Cardiac fibroblast (primary cell): Measurements from ENCODE around the gene CLP1.

Experiments
- DNase-seq, 2 donors: peaks; one replicate each; pipeline versions ENCODE4 v3.0.0 to v3.0.0-alpha.2; 2010; ENCODE audit warnings: low read depth in 2 of 2
- H3K4me3 ChIP-seq, 2 donors: replicated peaks in 1 of 2; 1 replicate in 1 of 2; 2 replicates in 1 of 2; pipeline ENCODE4 v1.5.1; 2011; ENCODE audit warnings: low read depth in 2 of 2, low read length in 2 of 2, mild to moderate bottlenecking in 2 of 2, moderate library complexity in 1 of 2
- CTCF ChIP-seq: IDR thresholded peaks from one replicate; pipeline ENCODE4 v1.5.1; 2011; ENCODE audit warnings: low read depth, mild to moderate bottlenecking, low read length, inconsistent platforms

Gene CLP1

GRCh38 chr11:57646194-57646798 lies 11.3 kb upstream of the CLP1 start:
- no peak for TF ChIP-seq CTCF
- no peak overlapping the region for H3K4me3 ChIP-seq
- DNase-seq: no peak

DNA sequence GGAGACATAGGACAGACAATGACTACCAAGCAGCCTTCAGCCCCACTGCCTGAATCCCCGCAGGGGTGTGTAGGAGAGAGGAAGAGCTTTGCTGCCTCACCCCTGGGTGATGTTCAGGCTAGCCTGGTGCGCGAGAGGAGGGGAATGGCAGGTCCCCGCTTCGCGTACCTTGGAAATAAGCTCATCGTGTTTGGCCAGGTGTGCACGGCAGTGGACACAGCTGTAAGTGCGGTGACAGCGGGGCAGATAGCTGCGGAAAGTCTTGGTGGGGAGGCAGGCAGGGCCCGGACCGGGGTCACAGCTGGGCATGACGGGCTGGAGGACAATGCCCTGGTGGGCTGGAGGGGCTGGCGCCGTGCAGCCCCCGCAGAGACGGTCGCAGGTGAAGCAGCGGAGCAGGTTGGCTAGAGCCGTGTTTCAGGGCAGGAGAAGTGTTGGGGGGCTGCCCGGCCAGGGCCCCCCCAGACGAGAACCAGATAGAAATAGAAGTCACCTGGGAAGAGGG lies 10.7 kb upstream of the CLP1 start:
- TF ChIP-seq CTCF: no peak
- H3K4me3 ChIP-seq: no peak overlapping the region
- DNase-seq: no peak

DNA sequence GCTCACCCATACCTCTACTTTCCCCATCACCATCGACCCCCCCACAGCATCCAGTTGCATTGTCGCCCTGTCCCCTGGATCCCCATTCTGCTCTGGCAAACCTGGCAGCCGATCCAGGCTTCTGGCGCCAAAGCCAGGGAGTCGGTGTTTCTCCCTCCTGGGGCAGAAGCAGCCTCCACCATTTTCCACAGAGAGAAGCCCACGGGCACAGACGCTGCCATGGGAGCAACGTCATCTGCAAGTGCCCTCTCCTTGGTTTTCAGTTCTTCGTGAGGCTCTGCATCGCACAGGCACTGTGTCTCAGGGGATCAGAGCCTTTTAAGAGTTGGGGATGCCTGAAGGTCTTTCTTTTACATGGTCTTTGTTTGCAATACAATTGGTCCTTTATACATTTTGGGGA lies 10.2 kb upstream of the CLP1 start:
- peak in 1 of 2 donors; percentile 13 for DNase-seq
- H3K4me3 ChIP-seq: no peak overlapping the region

DNA sequence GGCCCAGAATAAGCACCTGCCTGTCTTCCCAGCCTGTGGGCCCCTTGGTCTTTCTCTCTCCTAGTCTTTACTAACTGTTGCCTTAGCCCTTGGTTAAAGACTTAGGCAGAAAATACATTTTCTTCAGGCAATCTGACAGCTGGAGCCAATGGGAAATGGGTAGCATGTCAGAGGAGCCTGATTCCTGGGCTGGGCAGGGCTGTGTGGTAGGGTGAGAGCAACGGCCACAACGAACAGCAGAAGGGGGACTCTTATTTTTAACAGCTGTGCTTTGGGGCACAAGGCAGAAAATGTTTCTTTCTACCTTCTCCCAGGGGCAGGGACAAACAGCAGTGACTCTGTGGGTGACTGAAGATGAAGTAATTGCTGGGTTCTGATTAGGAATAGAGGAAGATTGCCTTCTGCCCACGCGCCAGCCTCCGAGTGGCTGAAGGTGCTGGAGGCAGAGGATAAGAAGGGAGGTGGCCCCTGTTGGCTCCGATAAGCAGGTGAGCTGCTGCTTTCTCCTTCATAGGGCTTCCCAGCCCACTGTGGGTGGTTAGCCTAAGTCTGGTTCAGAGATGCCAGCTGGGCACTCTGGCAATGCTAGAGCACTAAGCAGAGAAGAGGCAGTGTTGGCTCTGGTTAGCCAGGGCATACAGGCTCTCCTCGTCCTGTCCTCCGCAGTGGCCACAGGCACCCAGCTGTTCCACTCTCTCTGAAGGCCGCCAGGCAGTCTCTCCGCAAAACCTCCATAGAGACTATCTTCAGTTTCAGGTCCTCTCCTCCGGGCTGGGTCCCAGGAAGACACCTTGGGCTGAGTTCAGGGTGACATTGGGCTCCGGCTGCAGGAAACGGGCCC lies 9.4 kb upstream of the CLP1 start:
- peak overlapping the region in 1 of 2 donors; percentile 55 for H3K4me3 ChIP-seq
- TF ChIP-seq CTCF: no peak
- peak; percentile 16 to 39 for DNase-seq

More for the DNA sequence above, 10.2 kb upstream of the CLP1 start:
- TF ChIP-seq CTCF: no peak

DNA sequence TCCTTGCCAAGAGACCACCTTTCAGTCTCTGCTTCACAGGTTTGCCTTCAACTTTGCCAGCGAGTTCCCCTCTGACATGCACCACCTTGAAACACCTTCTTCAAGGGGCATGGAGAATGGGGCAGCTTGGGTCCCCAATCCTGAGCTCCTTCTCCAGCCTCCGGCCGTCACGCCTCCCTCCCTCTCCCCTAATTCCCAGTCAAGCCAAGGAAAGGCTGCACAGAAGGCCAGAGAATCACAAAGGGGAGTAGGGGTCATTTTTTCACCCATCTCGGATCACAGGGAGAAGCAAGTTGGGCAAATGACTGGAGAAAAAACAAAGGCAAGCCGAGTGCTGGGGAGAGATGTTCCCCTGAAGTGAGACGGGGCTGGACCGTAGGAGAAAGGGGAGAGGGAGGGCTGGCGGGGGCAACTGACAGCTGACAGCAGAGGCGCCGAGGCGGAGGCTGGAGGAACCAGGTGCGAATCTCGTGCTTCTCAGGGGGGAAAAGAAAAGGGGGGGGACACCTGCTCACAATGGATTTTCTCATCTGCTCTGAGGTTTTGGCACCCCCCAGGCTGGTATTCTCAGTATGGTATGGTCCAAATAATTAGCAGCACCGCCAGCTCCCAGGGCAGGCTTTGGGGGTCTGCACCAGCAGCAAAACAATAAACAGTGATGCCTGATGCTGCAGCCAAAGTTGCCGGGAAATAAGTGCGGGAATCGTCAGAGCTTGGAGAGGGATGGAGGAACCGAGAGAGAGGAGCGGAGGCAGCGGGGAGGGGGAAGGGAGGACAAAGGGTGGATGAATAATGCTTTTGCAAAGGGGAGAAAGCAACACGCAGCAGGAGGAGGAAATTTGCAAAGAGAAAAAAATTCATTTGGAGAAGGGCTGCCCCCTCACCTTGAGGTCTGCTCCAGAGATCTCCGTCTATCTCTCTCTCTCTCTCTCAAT lies 8.5 kb upstream of the CLP1 start:
- DNase-seq: peak; percentile 32 to 38
- no peak for TF ChIP-seq CTCF
- peak overlapping the region; percentile 55 for H3K4me3 ChIP-seq
